ENCODE results near the gene CD300H. TPM values are rescaled to one million over a fixed set of nuclear protein-coding genes. Genes with fewer than 3 reads are reported as not detected.
A peak's percentile ranks its signal among the peaks of the same experiment; 100 is the strongest.

Gene CD300H
- polyA plus RNA-seq, 1 experiment: not detected

DNA sequence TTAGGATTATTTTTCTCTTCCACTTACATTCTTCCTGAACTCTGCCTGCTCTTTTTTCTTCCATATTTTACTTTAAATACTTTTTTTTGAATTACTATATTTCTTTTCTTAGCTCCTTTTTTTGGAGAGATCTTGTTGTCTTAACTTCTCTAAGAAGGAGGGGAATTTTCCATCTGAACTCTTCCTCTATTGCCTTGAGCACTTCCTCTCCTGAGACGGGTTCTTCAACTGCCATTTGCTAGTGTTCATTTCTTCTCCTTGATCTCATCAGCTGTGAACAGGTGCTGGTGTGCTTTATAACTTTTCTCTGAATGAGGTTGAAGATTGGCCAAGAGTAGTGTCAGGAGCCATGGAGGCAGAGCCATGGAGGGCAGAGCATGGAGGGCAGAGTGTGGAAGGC lies 39.9 kb upstream of the CD300H start:
- TF ChIP-seq, protein P1, sequence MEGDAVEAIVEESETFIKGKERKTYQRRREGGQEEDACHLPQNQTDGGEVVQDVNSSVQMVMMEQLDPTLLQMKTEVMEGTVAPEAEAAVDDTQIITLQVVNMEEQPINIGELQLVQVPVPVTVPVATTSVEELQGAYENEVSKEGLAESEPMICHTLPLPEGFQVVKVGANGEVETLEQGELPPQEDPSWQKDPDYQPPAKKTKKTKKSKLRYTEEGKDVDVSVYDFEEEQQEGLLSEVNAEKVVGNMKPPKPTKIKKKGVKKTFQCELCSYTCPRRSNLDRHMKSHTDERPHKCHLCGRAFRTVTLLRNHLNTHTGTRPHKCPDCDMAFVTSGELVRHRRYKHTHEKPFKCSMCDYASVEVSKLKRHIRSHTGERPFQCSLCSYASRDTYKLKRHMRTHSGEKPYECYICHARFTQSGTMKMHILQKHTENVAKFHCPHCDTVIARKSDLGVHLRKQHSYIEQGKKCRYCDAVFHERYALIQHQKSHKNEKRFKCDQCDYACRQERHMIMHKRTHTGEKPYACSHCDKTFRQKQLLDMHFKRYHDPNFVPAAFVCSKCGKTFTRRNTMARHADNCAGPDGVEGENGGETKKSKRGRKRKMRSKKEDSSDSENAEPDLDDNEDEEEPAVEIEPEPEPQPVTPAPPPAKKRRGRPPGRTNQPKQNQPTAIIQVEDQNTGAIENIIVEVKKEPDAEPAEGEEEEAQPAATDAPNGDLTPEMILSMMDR (IDR thresholded peaks at IDR 0.05; ENCODE audit: low read depth, low read length): no peak
- Histone ChIP-seq H3K4me3 (ENCODE audit: low read depth, low read length) (no peak overlapping the region), H3K27me3 (ENCODE audit: control insufficient read depth, insufficient read depth, low read length) (no peaks in the 10 kb centered on the region), H3K9me3 (ENCODE audit: control insufficient read depth, insufficient read depth, low read length) (no peaks in the 10 kb centered on the region), H3K27ac (ENCODE audit: low read depth, low read length) (no peak overlapping the region)
- ChIA-PET CTCF (no interaction called here), POLR2A (no interaction called here)
- DNase-seq (ENCODE audit: low read depth, low spot score): no peak

DNA sequence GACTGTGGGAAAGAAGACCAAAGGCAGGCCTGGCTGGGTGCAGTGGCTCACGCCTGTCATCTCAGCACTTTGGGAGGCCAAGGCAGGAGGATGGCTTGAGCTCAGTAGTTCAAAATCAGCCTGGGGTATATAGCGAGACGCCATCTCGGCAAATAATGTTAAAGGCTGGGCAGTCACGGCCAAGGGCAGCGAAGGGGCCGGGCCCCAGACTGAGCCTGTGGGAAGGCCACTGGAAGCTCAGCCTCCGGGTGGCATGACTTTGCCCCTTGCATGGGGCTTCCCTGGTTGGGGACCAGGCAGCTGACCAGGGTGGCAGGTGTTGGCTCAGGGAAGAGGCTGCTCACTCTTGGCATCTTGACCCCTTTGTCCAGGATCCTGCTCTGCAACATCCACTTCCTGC lies 38.7 kb upstream of the CD300H start:
- POLR2A ChIA-PET: no interaction called here
- Histone ChIP-seq H3K27ac (ENCODE audit: low read depth, low read length) (no peak overlapping the region), H3K4me3 (ENCODE audit: low read depth, low read length) (no peak overlapping the region), H3K27me3 (ENCODE audit: control insufficient read depth, insufficient read depth, low read length) (no peaks in the 10 kb centered on the region), H3K9me3 (ENCODE audit: control insufficient read depth, insufficient read depth, low read length) (no peaks in the 10 kb centered on the region)
- TF ChIP-seq, protein P1 (IDR thresholded peaks at IDR 0.05; ENCODE audit: low read depth, low read length): no peak
- no peak for DNase-seq (ENCODE audit: low read depth, low spot score)
- CTCF ChIA-PET: no interaction called here

DNA sequence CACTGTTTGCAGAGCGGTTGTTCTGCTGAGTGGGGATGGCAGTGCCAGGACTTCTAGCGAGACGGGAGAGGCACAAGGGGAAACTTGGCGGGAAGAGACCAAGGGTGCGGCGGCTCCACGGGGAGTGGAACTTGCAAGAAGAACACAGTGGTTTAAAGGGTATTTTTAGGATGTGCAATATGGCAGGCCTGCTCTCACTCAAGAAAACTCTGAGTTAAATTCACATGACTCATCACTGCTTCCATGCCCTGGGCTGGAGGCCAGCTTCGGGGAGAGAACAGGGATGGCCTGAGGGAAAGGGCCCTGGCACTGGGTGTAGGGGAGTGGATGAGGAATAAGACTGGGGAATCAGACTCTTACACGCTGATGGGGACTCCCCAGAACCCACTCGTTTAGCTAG lies 38.1 kb upstream of the CD300H start:
- H3K4me3 ChIP-seq (ENCODE audit: low read depth, low read length): no peak overlapping the region
- CTCF ChIA-PET: no interaction called here
- TF ChIP-seq, protein P1 (IDR thresholded peaks at IDR 0.05; ENCODE audit: low read depth, low read length): no peak
- DNase-seq (ENCODE audit: low read depth, low spot score): peak; percentile 3
- H3K27me3 ChIP-seq (ENCODE audit: control insufficient read depth, insufficient read depth, low read length): no peaks in the 10 kb centered on the region
- H3K9me3 ChIP-seq (ENCODE audit: control insufficient read depth, insufficient read depth, low read length): no peaks in the 10 kb centered on the region
- POLR2A ChIA-PET: no interaction called here
- H3K27ac ChIP-seq (ENCODE audit: low read depth, low read length): no peak overlapping the region

DNA sequence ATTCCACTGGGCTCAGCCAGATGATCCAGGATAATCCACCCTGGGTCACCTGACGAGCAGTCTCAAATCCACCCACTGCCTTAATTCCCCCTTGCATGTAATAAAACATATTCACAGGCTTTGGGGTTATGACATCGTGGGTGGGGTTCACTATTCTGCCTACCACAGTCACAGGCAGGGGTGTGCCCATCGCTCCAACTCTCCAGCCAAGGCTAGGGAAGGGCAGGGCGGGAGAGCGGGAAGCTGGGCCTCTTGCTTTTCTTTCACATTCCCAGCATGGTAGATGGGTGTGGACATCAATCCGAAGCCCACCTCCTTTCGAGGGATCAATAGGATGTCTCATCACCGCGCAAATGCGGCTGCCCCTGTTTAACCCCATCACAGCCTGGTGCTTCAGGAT lies 37.5 kb upstream of the CD300H start:
- CTCF ChIA-PET: no interaction called here
- POLR2A ChIA-PET: no interaction called here

DNA sequence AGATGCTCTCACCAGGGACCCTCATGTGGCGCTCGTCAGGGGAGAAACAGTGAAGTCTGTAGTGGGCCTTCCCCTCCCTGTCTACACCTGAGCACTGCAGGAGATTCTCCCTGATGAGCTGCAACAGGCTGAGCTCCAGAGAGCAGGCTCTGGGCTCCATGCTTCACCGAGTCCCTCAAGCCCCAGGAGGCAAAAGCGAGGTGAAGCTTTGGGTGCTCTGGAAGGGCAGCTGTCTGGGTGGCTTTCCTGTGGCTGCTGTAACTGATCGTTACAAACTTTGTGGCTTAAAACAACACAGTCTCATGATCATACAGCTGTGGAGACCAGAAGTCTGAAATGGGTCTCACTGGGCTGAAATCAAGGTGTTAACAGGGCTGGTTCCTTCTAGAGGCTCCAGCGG lies 36.9 kb upstream of the CD300H start:
- Histone ChIP-seq H3K27ac (ENCODE audit: low read depth, low read length) (no peak overlapping the region), H3K27me3 (ENCODE audit: control insufficient read depth, insufficient read depth, low read length) (no peaks in the 10 kb centered on the region), H3K9me3 (ENCODE audit: control insufficient read depth, insufficient read depth, low read length) (no peaks in the 10 kb centered on the region), H3K4me3 (ENCODE audit: low read depth, low read length) (no peak overlapping the region)
- ChIA-PET CTCF (no interaction called here), POLR2A (no interaction called here)
- no peak for DNase-seq (ENCODE audit: low read depth, low spot score)
- TF ChIP-seq, protein P1 (IDR thresholded peaks at IDR 0.05; ENCODE audit: low read depth, low read length): no peak

More for the DNA sequence above, 37.5 kb upstream of the CD300H start:
- H3K27me3 ChIP-seq (ENCODE audit: control insufficient read depth, insufficient read depth, low read length): no peaks in the 10 kb centered on the region
- no peak overlapping the region for H3K27ac ChIP-seq (ENCODE audit: low read depth, low read length)
- no peaks in the 10 kb centered on the region for H3K9me3 ChIP-seq (ENCODE audit: control insufficient read depth, insufficient read depth, low read length)
- TF ChIP-seq, protein P1 (IDR thresholded peaks at IDR 0.05; ENCODE audit: low read depth, low read length): no peak
- DNase-seq (ENCODE audit: low read depth, low spot score): no peak
- H3K4me3 ChIP-seq (ENCODE audit: low read depth, low read length): no peak overlapping the region
